Suprapubic skin (tissue), 3 donors: ENCODE results near the gene ARHGEF7.

Experiments
- POLR2AphosphoS5 ChIP-seq, 3 donors: sonication (generic); formaldehyde crosslinking; IDR thresholded peaks; one replicate each; pipeline ENCODE4 v1.6.1; 2017; ENCODE audit warnings: antibody characterized with exemption in 3 of 3
- TF ChIP-seq, protein P1 (sequence below), 2 donors: fragments of 200-600 bp in 1 of 2; fragments of 450-650 bp in 1 of 2; sonication (generic) in 1 of 2; IDR thresholded peaks; one replicate each; pipeline ENCODE4 v1.5.1; 2016 to 2019; ENCODE audit warnings: antibody characterized with exemption in 2 of 2, mild to moderate bottlenecking in 1 of 2, moderate library complexity in 1 of 2

- TF ChIP-seq, protein P1, sequence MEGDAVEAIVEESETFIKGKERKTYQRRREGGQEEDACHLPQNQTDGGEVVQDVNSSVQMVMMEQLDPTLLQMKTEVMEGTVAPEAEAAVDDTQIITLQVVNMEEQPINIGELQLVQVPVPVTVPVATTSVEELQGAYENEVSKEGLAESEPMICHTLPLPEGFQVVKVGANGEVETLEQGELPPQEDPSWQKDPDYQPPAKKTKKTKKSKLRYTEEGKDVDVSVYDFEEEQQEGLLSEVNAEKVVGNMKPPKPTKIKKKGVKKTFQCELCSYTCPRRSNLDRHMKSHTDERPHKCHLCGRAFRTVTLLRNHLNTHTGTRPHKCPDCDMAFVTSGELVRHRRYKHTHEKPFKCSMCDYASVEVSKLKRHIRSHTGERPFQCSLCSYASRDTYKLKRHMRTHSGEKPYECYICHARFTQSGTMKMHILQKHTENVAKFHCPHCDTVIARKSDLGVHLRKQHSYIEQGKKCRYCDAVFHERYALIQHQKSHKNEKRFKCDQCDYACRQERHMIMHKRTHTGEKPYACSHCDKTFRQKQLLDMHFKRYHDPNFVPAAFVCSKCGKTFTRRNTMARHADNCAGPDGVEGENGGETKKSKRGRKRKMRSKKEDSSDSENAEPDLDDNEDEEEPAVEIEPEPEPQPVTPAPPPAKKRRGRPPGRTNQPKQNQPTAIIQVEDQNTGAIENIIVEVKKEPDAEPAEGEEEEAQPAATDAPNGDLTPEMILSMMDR (IDR thresholded peaks at IDR 0.05), result no peak
- TF ChIP-seq POLR2AphosphoS5 (IDR thresholded peaks at IDR 0.05), result no peak
Observed at GRCh38 chr13:111267205-111267604, 152.1 kb downstream of the ARHGEF7 start.
